Mesendoderm (in vitro differentiated cells): ENCODE measurements around the gene CACNA2D4.
"Not testable (repeated sequence)": the region's sequence is repeated elsewhere in the genome, so short reads cannot be mapped to it uniquely, and the experiment has no call there.

Experiments
- DNase-seq: peaks from one replicate; pipeline ENCODE4 v3.0.0; 2013
- H2AK5ac ChIP-seq: 2 replicates; pipeline ENCODE4 v1.6.1; 2013; ENCODE audit warnings: low read length, inconsistent platforms
- H2BK120ac ChIP-seq: 2 replicates; pipeline ENCODE4 v1.6.1; 2013; ENCODE audit warnings: low read depth, mild to moderate bottlenecking, low read length, moderate library complexity, mixed read lengths
- H2BK15ac ChIP-seq: replicated peaks from 2 replicates; pipeline ENCODE4 v1.6.1; 2013; ENCODE audit warnings: low read depth, mild to moderate bottlenecking, moderate library complexity
- H2BK5ac ChIP-seq: 2 replicates; pipeline ENCODE4 v1.6.1; 2013; ENCODE audit warnings: low read length, inconsistent platforms
- H3K18ac ChIP-seq: 2 replicates; pipeline ENCODE4 v1.6.1; 2013; ENCODE audit warnings: mild to moderate bottlenecking, low read length, mixed read lengths
- H3K23ac ChIP-seq: one replicate; pipeline ENCODE4 v1.6.1; 2013; ENCODE audit warnings: low read length
- H3K27ac ChIP-seq: 2 replicates; pipeline ENCODE4 v1.5.1; 2013; ENCODE audit warnings: low read depth, mild to moderate bottlenecking, inconsistent platforms, low read length, moderate library complexity
- H3K27me3 ChIP-seq: 2 replicates; pipeline ENCODE4 v1.6.1; 2013; ENCODE audit warnings: low read length, control low read depth, mild to moderate bottlenecking, inconsistent platforms; ENCODE audit not compliant: insufficient read depth, poor library complexity
- H3K36me3 ChIP-seq: 2 replicates; pipeline ENCODE4 v1.6.1; 2013; ENCODE audit warnings: low read length, inconsistent platforms; ENCODE audit not compliant: control insufficient read depth, insufficient read depth
- H3K4ac ChIP-seq: one replicate; pipeline ENCODE4 v1.6.1; 2013; ENCODE audit warnings: low read depth, mild to moderate bottlenecking, low read length, moderate library complexity
- H3K4me1 ChIP-seq: 2 replicates; pipeline ENCODE4 v1.6.1; 2013; ENCODE audit warnings: low read depth, low read length, inconsistent platforms; ENCODE audit not compliant: control insufficient read depth
- H3K4me2 ChIP-seq: 2 replicates; pipeline ENCODE4 v1.6.1; 2013; ENCODE audit warnings: low read length
- H3K4me3 ChIP-seq: 2 replicates; pipeline ENCODE4 v1.5.1; 2013; ENCODE audit warnings: mild to moderate bottlenecking, low read length
- H3K56ac ChIP-seq: one replicate; pipeline ENCODE4 v1.6.1; 2013; ENCODE audit warnings: low read length
- H3K79me1 ChIP-seq: 2 replicates; pipeline ENCODE4 v1.6.1; 2013; ENCODE audit warnings: low read length, inconsistent platforms
- H3K79me2 ChIP-seq: 2 replicates; pipeline ENCODE4 v1.6.1; 2013; ENCODE audit warnings: mild to moderate bottlenecking, low read length; ENCODE audit not compliant: control insufficient read depth, insufficient read depth
- H3K9ac ChIP-seq: 2 replicates; pipeline ENCODE4 v1.6.1; 2013; ENCODE audit warnings: low read length, inconsistent platforms
- H4K5ac ChIP-seq: one replicate; pipeline ENCODE4 v1.6.1; 2013; ENCODE audit warnings: low read length
- H4K8ac ChIP-seq: one replicate; pipeline ENCODE4 v1.6.1; 2013; ENCODE audit warnings: low read depth, mild to moderate bottlenecking, control low read depth, low read length, moderate library complexity
- WGBS: extraction: QIAGEN DNeasy Blood & Tissue Kit; methylation state at CpG from one replicate; pipeline ENCODE4 v1.1.7; 2013; ENCODE audit warnings: low lambda C conversion rate, missing lambda C conversion rate; ENCODE audit not compliant: insufficient coverage; ENCODE audit errors: extremely low coverage; 5-methylcytosine and 5-hydroxymethylcytosine counted together

Gene CACNA2D4

DNA sequence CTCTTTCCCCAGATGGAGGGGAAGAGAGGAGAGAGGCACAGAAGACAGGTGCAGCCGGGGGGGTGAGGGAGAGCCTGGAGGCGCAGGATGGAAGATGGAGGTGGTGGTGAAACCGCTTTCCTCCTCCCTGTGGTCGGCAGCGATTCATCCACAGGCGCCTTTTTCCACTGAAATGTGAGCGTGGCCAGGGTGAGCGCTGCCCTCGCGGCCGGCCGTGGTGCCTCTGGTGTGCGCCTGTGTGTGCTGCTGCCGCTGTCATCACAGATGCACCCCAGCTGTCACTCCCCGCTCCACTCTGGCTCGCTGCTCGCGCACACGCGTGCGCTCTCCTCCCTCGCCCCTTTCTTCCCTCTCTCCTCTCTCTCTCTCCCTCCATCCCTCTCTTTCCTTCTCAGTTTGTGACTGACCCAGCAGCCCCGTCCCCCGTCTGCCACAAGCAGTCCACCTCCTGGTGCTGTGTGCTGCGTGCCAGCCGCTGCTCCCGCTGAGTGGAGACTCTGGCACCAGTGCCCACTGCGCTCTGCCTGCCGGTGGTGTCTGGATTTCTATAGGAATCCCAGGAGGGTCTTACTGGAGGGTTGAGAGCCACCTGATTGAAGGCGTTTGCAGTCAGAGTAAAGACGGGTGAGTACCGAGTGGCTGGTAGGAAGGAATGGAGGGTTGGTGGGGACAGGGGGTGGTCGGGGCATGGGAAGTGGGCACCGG is 98.1 kb downstream of the CACNA2D4 start, which contains the start of gene LRTM2:
LRTM2 (plus strand) TSS at position 375 of the 705 bp plus-strand sequence. CDS start 7,584 bp downstream, outside the sequence.
- H2BK15ac ChIP-seq = no peak within 1 kb of the TSS
- no peaks in the 10 kb centered on the region for H3K79me2 ChIP-seq
- no peak within 1 kb of the TSS for H3K9ac ChIP-seq
- peak within 1 kb of the TSS; percentile 94 for H3K23ac ChIP-seq
- no peak within 1 kb of the TSS for H3K18ac ChIP-seq
- DNase-seq = no peak
- no peaks in the 10 kb centered on the region for H3K36me3 ChIP-seq
- WGBS = no CpG with 5 or more reads among the region's 34 CpGs
- H3K4me3 ChIP-seq = no peak within 1 kb of the TSS
- H3K79me1 ChIP-seq = no peaks in the 10 kb centered on the region
- no peak within 1 kb of the TSS for H4K8ac ChIP-seq
- H3K4ac ChIP-seq = no peak within 1 kb of the TSS
- H3K4me2 ChIP-seq = peak within 1 kb of the TSS; percentile 15
- H3K27me3 ChIP-seq = peaks cover 18% of the 10 kb centered on the region
- no peaks in the 10 kb centered on the region for H3K4me1 ChIP-seq
- no peak within 1 kb of the TSS for H2AK5ac ChIP-seq
- H4K5ac ChIP-seq = no peak within 1 kb of the TSS
- no peak within 1 kb of the TSS for H2BK5ac ChIP-seq
- no peak within 1 kb of the TSS for H3K27ac ChIP-seq
- H2BK120ac ChIP-seq = no peak within 1 kb of the TSS
- peak within 1 kb of the TSS; percentile 34 for H3K56ac ChIP-seq

DNA sequence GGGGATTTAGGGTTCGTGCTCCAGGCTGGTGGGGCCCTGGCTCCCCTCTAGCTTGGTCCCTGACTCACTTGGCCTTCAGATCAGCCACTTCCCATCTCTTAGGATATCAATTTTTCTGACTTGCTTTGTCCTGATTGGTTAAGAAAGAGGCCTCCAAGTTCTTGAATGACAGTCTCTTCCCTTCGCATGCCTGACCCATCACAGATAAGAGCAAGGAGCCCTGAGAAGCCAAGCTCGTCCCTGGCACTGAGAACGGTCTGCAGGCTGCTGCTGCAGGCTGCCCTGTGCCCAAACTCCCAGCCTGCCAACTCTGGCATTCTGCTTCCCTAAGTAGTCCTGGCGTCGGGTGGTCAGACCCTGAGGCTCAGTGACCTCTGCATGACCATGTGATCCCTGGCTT is 98.9 kb downstream of the CACNA2D4 start:
- H2AK5ac ChIP-seq = no peak overlapping the region
- H3K4me2 ChIP-seq = no peak overlapping the region
- H3K9ac ChIP-seq = no peak overlapping the region
- H2BK15ac ChIP-seq = no peak overlapping the region
- H3K18ac ChIP-seq = no peak overlapping the region
- no peaks in the 10 kb centered on the region for H3K79me2 ChIP-seq
- no peaks in the 10 kb centered on the region for H3K4me1 ChIP-seq
- no peak for DNase-seq
- H3K27me3 ChIP-seq = peaks cover 18% of the 10 kb centered on the region
- no CpG with 5 or more reads among the region's 6 CpGs for WGBS
- no peak overlapping the region for H3K4me3 ChIP-seq
- no peak overlapping the region for H2BK5ac ChIP-seq
- no peak overlapping the region for H3K27ac ChIP-seq
- H2BK120ac ChIP-seq = no peak overlapping the region
- peak overlapping the region; percentile 89 for H3K23ac ChIP-seq
- no peaks in the 10 kb centered on the region for H3K79me1 ChIP-seq
- no peak overlapping the region for H3K4ac ChIP-seq
- no peak overlapping the region for H4K5ac ChIP-seq
- no peak overlapping the region for H4K8ac ChIP-seq
- no peak overlapping the region for H3K56ac ChIP-seq
- no peaks in the 10 kb centered on the region for H3K36me3 ChIP-seq

DNA sequence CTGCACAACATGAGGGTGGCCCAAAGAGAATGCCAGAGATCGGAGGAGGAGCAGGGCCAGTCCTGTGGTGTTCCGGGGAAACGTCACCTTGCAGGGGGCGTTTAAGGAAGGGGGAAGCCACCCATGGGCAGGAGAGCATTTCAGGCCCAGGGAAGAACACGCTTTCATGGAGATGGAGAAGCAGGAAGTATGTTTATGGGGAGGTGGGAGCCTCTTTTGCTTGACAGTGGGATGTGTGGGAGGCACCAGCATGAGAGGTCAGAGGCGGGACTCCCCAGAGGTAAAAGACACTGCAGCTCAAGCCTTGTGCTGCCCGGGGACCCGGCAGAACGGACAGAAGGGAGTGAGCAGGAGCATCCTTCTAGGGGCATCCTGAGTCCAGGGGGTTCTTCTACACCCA is 99.4 kb downstream of the CACNA2D4 start:
- no peak overlapping the region for H2AK5ac ChIP-seq
- H3K27me3 ChIP-seq = peaks cover 18% of the 10 kb centered on the region
- H4K5ac ChIP-seq = no peak overlapping the region
- no peak overlapping the region for H3K18ac ChIP-seq
- H3K4me1 ChIP-seq = no peaks in the 10 kb centered on the region
- H3K4ac ChIP-seq = no peak overlapping the region
- no peak overlapping the region for H2BK120ac ChIP-seq
- H2BK5ac ChIP-seq = no peak overlapping the region
- no CpG with 5 or more reads among the region's 9 CpGs for WGBS
- H3K79me1 ChIP-seq = no peaks in the 10 kb centered on the region
- H3K36me3 ChIP-seq = no peaks in the 10 kb centered on the region
- no peak for DNase-seq
- no peak overlapping the region for H3K56ac ChIP-seq
- no peak overlapping the region for H3K23ac ChIP-seq
- no peaks in the 10 kb centered on the region for H3K79me2 ChIP-seq
- no peak overlapping the region for H3K9ac ChIP-seq
- H3K27ac ChIP-seq = no peak overlapping the region
- no peak overlapping the region for H2BK15ac ChIP-seq
- H3K4me3 ChIP-seq = no peak overlapping the region
- no peak overlapping the region for H4K8ac ChIP-seq
- no peak overlapping the region for H3K4me2 ChIP-seq

DNA sequence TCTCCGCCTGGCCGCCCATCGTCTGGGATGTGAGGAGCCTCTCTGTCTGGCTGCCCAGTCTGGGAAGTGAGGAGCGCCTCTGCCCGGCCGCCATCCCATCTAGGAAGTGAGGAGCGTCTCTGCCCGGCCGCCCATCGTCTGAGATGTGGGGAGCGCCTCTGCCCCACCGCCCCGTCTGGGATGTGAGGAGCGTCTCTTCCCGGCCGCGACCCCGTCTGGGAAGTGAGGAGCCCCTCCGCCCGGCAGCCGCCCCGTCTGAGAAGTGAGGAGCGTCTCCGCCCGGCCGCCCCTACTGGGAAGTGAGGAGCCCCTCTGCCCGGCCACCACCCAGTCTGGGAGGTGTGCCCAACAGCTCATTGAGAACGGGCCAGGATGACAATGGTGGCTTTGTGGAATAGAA is 100.5 kb downstream of the CACNA2D4 start:
- not testable (repeated sequence) for H3K4ac ChIP-seq, H3K18ac ChIP-seq
- WGBS = no CpG with 5 or more reads among the region's 28 CpGs

DNA sequence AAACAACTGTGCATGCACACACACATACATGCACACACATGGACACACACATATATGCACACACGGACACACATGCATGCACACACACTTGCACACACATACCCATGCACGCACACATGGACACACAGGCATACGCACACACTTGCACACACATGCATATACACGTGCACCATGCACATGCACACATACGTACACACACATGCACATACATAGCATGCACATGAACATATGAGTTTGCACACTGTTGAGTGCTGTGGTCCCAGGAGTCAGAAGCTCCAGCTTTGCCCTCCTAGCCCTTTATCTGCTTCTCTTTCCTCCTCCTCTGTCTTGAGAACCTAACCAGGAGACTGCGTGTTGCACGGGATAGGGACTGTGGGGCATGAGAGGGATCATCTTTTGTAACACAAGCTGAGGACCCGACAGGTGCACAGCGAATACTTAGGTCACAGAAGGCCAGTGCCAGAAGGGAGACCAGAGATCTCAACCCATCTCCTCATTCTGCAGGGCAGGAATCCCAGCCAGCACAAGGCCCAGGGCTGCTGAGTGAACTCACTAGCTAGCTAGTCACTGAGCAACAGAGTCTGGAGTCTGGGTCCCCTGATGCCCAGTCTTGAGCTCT is 101.6 kb downstream of the CACNA2D4 start:
- no peak overlapping the region for H4K5ac ChIP-seq
- no peak overlapping the region for H4K8ac ChIP-seq
- H3K4ac ChIP-seq = no peak overlapping the region
- H2AK5ac ChIP-seq = no peak overlapping the region
- H3K4me3 ChIP-seq = no peak overlapping the region
- H3K27ac ChIP-seq = no peak overlapping the region
- H3K79me1 ChIP-seq = no peaks in the 10 kb centered on the region
- H2BK5ac ChIP-seq = no peak overlapping the region
- H2BK15ac ChIP-seq = no peak overlapping the region
- no peaks in the 10 kb centered on the region for H3K4me1 ChIP-seq
- no peak overlapping the region for H3K18ac ChIP-seq
- no peak for DNase-seq
- no peak overlapping the region for H3K9ac ChIP-seq
- no CpG with 5 or more reads among the region's 9 CpGs for WGBS
- H3K56ac ChIP-seq = no peak overlapping the region
- H3K79me2 ChIP-seq = no peaks in the 10 kb centered on the region
- H3K23ac ChIP-seq = no peak overlapping the region
- H2BK120ac ChIP-seq = no peak overlapping the region
- H3K27me3 ChIP-seq = peaks cover 18% of the 10 kb centered on the region
- no peak overlapping the region for H3K4me2 ChIP-seq
- H3K36me3 ChIP-seq = no peaks in the 10 kb centered on the region

More for the DNA sequence above, 100.5 kb downstream of the CACNA2D4 start:
- not testable (repeated sequence) for H3K79me1 ChIP-seq, H2AK5ac ChIP-seq, H3K4me1 ChIP-seq, H3K23ac ChIP-seq, H3K27ac ChIP-seq, H2BK120ac ChIP-seq, H3K4me3 ChIP-seq, H3K56ac ChIP-seq, H3K9ac ChIP-seq, H2BK15ac ChIP-seq, H3K79me2 ChIP-seq, H3K4me2 ChIP-seq, H2BK5ac ChIP-seq, H3K36me3 ChIP-seq, DNase-seq, H4K5ac ChIP-seq, H4K8ac ChIP-seq
- H3K27me3 ChIP-seq = peaks cover 18% of the 10 kb centered on the region
